Hematopoietic multipotent progenitor cell treated with erythropoietin and hydrocortisone succinate and interleukin-3 and kit ligand, for 6 days (in vitro differentiated cells): ENCODE results near the gene ATP5F1C.
"Not testable (repeated sequence)": the region's sequence is repeated elsewhere in the genome, so short reads cannot be mapped to it uniquely, and the experiment has no call there.

Experiments
- DNase-seq: peaks from one replicate; pipeline ENCODE4 v3.0.0-alpha.2; 2015

Gene ATP5F1C

GRCh38 chr10:7794251-7795026 lies 6.5 kb downstream of the ATP5F1C start:
- no peak for DNase-seq

GRCh38 chr10:7795605-7796004 lies 7.6 kb downstream of the ATP5F1C start:
- DNase-seq: peak; percentile 57

GRCh38 chr10:7797582-7797981 lies 9.6 kb downstream of the ATP5F1C start:
- peak; percentile 53 for DNase-seq

DNA sequence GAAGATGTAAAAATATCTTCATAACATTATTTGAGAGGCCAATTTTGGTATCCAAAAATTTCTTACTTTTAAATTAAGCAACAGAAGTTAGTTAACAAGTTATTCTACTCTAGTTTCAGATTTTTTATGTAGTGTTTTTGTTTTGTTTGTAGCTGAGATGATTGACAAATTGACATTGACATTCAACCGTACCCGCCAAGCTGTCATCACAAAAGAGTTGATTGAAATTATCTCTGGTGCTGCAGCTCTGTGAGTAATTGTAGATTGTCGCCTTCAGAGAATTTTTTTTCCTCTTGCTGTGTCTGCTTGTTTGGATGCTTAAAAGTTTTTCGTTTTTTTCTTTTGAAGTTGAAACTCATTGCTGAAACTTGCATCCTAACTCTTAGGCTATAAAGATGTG lies 14.6 kb downstream of the ATP5F1C start:
- DNase-seq: no peak

DNA sequence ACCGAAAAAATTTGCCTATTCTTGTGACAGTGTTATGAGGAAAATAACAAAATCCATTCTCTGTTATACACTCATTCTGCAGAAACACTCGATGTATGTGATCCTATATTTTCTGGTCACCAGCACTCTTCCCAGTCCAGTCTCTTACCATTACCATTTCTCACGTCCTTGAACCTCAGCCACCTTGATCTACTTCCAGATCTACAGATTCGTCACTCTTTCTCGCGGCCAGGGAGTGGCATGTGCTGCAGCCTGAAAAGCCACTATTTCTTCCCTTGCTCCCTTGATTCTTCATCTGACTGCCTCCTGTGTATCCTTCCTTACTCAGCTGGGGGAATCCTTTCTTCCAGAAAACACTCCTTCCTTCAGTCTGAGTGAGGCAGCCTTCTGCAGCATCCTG lies 16.2 kb downstream of the ATP5F1C start:
- no peak for DNase-seq

- no peak for DNase-seq
These were observed 16.8 kb downstream of the ATP5F1C start for GRCh38 chr10:7804741-7805140.

DNA sequence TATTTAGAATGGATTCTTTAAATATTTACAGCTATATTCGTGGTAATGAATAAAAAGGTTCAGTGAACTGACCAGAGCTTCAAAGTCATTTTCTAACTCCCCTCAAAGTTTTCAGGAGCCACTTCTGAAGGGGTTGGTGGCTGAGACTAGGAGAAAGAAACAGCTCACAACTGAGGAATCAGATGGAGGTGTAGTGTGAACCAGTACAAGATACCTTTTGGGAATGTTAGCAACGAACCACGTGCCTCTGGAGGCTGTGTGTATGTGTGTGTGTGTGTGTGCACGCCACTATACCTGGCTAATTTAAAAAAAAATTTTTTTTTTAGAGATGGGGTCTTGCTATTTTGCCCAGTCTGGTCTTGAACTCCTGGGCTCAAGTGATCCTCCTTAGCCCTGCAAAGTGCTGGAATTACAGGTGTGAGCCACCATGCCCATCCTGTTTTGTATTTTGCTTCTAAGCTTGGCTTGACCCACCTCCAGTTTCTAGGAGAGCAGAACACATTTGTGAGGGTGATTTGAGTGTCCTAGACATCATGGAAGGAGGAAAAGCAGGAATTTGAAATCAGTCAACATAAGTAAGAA lies 20.8 kb downstream of the ATP5F1C start:
- no peak for DNase-seq

DNA sequence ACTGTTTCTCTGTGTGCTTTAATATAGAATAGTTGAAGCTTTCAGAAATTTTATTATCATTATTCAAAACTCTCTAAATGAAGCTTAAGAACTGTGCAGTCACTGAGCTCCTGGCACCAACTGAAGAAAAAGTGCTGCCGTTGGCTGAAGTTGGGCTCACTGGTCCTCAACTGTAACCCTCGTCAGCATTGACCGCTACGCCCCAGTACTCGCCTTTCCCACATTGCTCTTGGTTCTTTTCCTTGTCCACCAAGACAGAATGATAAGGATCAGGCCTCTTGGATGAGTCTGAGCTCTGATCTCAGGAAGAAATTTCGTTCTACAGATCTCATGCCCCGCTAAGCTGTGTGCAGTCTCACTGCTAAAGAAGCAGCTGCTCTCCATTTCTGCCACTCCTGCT lies 22.5 kb downstream of the ATP5F1C start:
- DNase-seq: no peak

- DNase-seq: no peak
These were observed 23.0 kb downstream of the ATP5F1C start for GRCh38 chr10:7811000-7811399.

- DNase-seq: not testable (repeated sequence)
These were observed 23.8 kb downstream of the ATP5F1C start for GRCh38 chr10:7811743-7812142.

DNA sequence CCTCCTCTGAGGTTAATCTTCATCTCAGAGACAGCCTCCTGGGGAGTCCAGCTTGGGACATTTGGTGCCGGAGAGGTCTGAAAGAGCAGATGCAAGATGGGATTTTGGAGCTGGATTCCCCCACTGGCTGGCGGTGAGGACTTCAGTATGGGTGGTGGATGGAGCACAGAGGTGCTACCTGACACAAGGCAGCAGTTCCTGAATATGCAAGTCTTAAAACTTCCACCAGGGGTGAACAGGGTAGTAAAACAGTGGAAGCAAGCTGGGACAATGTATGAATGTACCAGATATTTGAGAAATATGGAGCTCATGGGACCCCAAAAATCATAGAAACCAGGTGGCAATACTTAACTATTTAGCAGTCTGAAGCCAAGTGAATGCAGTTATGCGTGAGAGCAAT lies 25.5 kb downstream of the ATP5F1C start:
- DNase-seq: peak; percentile 37

DNA sequence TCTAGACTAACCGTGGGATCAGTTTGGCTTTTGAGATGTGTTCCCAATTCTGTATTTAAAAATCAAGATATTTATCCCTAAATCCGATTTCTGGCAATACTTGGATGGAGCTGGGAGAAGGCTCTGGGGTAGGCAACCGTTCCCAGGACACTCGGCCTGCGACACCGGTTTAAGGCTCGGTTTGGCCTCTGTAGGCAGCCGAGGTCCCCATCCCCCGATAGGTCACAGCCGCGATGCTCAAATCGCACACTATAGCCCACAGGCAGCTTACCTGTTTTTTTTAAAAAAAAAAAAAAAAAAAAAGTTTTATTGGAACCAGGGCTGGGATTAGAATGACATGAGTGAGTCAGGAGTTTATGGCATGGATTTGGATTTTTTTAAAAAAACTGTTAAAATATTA lies 29.6 kb downstream of the ATP5F1C start:
- DNase-seq: no peak

DNA sequence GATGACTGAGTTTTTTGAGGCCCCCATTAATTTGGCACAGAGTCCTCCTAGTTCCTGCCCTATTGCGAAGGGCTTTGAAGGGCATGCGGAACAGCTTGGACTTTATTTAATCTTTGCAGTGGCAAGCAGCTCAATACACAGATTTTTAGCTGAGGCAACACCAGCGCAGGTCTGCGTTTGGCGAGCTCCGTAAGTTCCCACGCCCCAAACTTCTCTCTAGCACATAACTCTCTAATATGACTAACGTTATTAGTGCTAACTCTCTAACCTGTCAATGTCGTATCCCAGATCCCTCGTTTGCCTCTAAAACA lies 30.0 kb downstream of the ATP5F1C start:
- no peak for DNase-seq

- DNase-seq: peak; percentile 97
These were observed 30.5 kb downstream of the ATP5F1C start, which contains the start of gene TAF3 for GRCh38 chr10:7818295-7819120. TAF3 (plus strand) TSS chr10:7818505; CDS start chr10:7818710, 205 bp downstream.

DNA sequence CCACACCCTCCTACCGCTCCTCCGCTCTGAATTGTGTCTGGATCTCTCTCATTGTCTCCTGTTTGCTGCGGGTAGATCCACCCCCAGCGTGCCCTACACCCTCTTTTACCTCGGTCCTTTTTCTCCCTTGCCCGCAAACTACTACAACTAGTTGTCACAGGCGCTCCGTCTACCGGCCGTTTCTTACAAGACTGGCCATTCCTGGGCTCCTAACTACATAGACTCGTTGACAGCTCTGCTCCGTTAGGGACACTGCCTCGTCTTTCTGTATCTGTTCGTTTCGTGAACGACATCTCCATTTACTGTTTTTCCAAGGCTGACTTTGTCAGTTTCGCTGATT lies 31.1 kb downstream of the ATP5F1C start:
- peak; percentile 85 for DNase-seq

- DNase-seq: no peak
These were observed 36.3 kb downstream of the ATP5F1C start for GRCh38 chr10:7824251-7824650.

DNA sequence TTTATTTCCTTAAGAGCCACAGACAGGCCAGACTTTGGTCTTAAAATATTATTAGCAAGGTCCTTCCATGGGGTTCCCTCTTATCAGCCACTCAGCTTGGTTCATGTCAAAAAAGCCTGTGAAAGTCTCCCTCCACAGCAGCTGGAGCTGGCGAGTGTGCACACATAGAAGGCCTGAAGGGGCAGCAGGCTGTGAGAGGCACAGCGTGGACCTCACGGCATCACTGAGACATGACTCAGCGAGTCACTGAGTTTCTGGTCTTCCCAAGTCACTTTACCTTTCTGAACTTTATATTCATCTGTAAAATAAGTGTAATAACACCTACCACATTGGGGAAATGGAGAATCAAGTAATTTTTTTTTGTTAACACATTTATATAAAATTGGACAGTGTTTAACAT lies 39.0 kb downstream of the ATP5F1C start:
- DNase-seq: peak; percentile 39

- DNase-seq: no peak
These were observed 41.4 kb downstream of the ATP5F1C start for GRCh38 chr10:7829289-7829834.

DNA sequence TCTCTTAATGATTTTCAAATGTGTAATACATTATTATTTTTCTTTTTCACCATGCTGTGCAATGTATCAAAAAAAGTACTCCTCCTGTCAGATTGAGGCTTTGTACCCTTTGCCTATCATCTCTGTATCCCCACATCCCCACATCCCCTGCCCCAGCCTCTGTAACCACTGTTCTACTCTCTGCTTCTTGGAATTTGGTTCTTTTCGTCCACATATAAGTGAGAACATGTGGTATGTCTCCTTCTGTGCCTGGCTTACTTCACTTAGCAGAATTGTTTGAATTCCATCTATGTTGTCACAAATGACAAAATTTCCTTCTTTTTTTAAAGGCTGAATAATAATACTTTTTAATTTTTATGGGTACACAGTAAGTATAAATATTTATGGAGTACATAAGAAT lies 44.1 kb downstream of the ATP5F1C start:
- DNase-seq: no peak

- DNase-seq: no peak
These were observed 45.2 kb downstream of the ATP5F1C start for GRCh38 chr10:7833210-7833609.

DNA sequence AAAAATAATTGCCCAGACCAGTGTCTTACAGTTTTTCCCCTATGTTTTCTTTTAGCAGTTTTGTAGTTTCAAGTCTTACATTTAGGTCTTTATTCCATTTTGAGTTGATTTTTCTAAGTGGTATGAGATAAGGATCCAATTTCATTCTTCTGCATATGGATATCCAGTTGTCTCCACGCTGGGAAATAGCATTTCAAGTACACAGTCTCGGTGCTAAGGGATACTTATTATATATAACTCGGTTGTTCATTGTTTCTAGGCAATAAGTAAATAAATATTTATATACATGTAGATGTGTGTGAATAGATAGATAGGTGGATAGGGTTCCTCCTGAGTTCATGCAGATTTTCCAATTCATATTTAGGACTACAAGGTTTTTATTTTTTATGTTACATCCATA lies 46.3 kb downstream of the ATP5F1C start:
- no peak for DNase-seq

DNA sequence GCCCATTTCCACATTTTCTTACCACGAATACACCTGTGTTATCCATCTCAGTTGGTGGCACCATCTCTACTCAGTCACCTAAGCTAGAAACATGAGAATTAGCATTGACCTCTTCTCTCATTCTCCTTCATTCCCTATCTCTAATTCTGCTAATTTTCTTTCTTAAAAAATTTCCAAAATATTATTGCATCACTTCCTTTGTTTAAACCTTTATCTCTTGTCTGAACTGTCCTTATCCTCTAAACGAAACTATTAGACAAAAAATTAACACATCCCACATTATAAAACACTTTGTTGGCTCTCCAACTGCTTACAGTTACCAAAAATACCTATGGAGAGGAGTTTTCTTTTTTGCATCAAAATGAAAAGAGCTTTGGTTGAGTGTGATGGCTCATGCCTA lies 48.6 kb downstream of the ATP5F1C start:
- no peak for DNase-seq

- no peak for DNase-seq
These were observed 58.6 kb downstream of the ATP5F1C start for GRCh38 chr10:7846591-7846990.
